ENCODE data around the gene GAGE12J.

GAGE12J gene

GRCh38 chrX:49286581-49286980 lies 35.3 kb upstream of the GAGE12J start:
- H3K4me3 ChIP-seq (replicated peaks; ENCODE audit: insufficient read depth, low read length) = no peak overlapping the region
- no peaks in the 10 kb centered on the region for H3K27me3 ChIP-seq (ENCODE audit: insufficient read depth, poor library complexity, severe bottlenecking)
- H3K27ac ChIP-seq (replicated peaks) = no peak overlapping the region
- no peak for DNase-seq (ENCODE audit: low read depth in 1 of 2, low spot score in 1 of 2)
- TF ChIP-seq REST (IDR thresholded peaks at IDR 0.05; ENCODE audit: insufficient replicate concordance, low read depth) (no peak), SPI1 (IDR thresholded peaks at IDR 0.05; ENCODE audit: borderline replicate concordance, low read depth) (no peak), CTCF (IDR thresholded peaks at IDR 0.05; ENCODE audit: insufficient read depth, low read length) (no peak), GABPA (IDR thresholded peaks at IDR 0.05; ENCODE audit: low read depth) (no peak), POLR2AphosphoS5 (IDR thresholded peaks at IDR 0.05; ENCODE audit: low read depth) (no peak)

- Histone ChIP-seq H3K27me3 (ENCODE audit: insufficient read depth, poor library complexity, severe bottlenecking) (no peaks in the 10 kb centered on the region), H3K27ac (replicated peaks) (no peak overlapping the region), H3K4me3 (replicated peaks; ENCODE audit: insufficient read depth, low read length) (no peak overlapping the region)
- no peak for DNase-seq (ENCODE audit: low read depth in 1 of 2, low spot score in 1 of 2)
- TF ChIP-seq REST (IDR thresholded peaks at IDR 0.05; ENCODE audit: insufficient replicate concordance, low read depth) (no peak), CTCF (IDR thresholded peaks at IDR 0.05; ENCODE audit: insufficient read depth, low read length) (no peak), GABPA (IDR thresholded peaks at IDR 0.05; ENCODE audit: low read depth) (no peak), POLR2AphosphoS5 (IDR thresholded peaks at IDR 0.05; ENCODE audit: low read depth) (no peak), SPI1 (IDR thresholded peaks at IDR 0.05; ENCODE audit: borderline replicate concordance, low read depth) (no peak)
Observed at GRCh38 chrX:49287665-49288064, 34.2 kb upstream of the GAGE12J start.

GRCh38 chrX:49290215-49290614 lies 31.6 kb upstream of the GAGE12J start:
- no peaks in the 10 kb centered on the region for H3K27me3 ChIP-seq (ENCODE audit: insufficient read depth, poor library complexity, severe bottlenecking)
- no peak for TF ChIP-seq CTCF (IDR thresholded peaks at IDR 0.05; ENCODE audit: insufficient read depth, low read length)
- TF ChIP-seq REST (IDR thresholded peaks at IDR 0.05; ENCODE audit: insufficient replicate concordance, low read depth) = no peak
- no peak for TF ChIP-seq GABPA (IDR thresholded peaks at IDR 0.05; ENCODE audit: low read depth)
- no peak for TF ChIP-seq POLR2AphosphoS5 (IDR thresholded peaks at IDR 0.05; ENCODE audit: low read depth)
- TF ChIP-seq SPI1 (IDR thresholded peaks at IDR 0.05; ENCODE audit: borderline replicate concordance, low read depth) = no peak
- H3K4me3 ChIP-seq (replicated peaks; ENCODE audit: insufficient read depth, low read length) = no peak overlapping the region
- no peak for DNase-seq (ENCODE audit: low read depth in 1 of 2, low spot score in 1 of 2)
- H3K27ac ChIP-seq (replicated peaks) = no peak overlapping the region
